Tibial nerve (tissue), 4 donors: ENCODE results near the gene TEX44.

Source experiments
- EP300 ChIP-seq, 2 donors: sonication (generic); formaldehyde crosslinking; IDR thresholded peaks; one replicate each; pipeline ENCODE4 v1.6.1; 2017; ENCODE audit warnings: antibody characterized with exemption in 2 of 2, mild to moderate bottlenecking in 1 of 2
- POLR2A ChIP-seq, 2 donors: fragments of 450-650 bp; IDR thresholded peaks; one replicate each; pipeline ENCODE4 v1.6.1; 2017; ENCODE audit warnings: antibody characterized with exemption in 2 of 2, mild to moderate bottlenecking in 2 of 2, moderate library complexity in 2 of 2
- TF ChIP-seq, protein P1 (sequence below), 5 experiments: fragments of 200-600 bp in 3 of 5; fragments of 450-650 bp in 2 of 5; sonication (generic) in 3 of 5; IDR thresholded peaks; one replicate each; pipeline ENCODE4 v1.5.1; 2016 to 2019; ENCODE audit warnings: antibody characterized with exemption in 5 of 5, mild to moderate bottlenecking in 3 of 5, moderate library complexity in 2 of 5

DNA sequence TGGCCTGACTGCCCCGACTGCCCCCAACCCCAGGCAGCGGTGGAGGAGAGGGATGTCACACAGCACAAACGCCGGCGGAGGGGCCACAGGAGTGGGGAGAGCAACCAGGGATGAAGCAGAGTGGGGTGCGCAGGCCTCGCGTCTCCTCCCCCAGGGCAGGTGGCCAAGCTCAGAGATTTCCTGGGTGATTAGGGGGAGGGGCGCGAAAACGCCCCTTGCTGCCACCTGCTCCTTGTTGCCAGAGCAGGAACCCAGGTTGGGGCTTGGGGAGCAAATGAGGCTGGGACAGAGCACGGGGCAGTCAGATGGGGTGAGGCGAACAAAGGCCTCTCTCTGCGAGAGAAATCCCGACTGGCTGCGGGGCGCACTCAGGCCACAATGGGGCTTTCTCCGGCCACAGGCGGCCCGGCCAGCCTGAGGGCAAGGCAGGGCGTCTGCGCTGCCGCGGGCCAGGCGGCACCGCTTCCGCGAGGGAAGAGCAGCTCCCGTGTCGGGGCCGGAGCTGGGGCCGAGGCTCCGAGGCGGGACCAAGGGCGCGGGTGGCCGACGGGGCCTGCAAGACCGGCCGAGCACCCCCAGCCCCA, 11.5 kb downstream of the TEX44 start:
- TF ChIP-seq, protein P1, sequence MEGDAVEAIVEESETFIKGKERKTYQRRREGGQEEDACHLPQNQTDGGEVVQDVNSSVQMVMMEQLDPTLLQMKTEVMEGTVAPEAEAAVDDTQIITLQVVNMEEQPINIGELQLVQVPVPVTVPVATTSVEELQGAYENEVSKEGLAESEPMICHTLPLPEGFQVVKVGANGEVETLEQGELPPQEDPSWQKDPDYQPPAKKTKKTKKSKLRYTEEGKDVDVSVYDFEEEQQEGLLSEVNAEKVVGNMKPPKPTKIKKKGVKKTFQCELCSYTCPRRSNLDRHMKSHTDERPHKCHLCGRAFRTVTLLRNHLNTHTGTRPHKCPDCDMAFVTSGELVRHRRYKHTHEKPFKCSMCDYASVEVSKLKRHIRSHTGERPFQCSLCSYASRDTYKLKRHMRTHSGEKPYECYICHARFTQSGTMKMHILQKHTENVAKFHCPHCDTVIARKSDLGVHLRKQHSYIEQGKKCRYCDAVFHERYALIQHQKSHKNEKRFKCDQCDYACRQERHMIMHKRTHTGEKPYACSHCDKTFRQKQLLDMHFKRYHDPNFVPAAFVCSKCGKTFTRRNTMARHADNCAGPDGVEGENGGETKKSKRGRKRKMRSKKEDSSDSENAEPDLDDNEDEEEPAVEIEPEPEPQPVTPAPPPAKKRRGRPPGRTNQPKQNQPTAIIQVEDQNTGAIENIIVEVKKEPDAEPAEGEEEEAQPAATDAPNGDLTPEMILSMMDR (IDR thresholded peaks at IDR 0.05): peak in 2 of 5 experiments; percentile 46 to 51
- TF ChIP-seq POLR2A (IDR thresholded peaks at IDR 0.05): peak; percentile 37 to 88
- TF ChIP-seq EP300 (IDR thresholded peaks at IDR 0.05): peak; percentile 16 to 29
